ENCODE results near the gene ACOT6.
"Not testable (repeated sequence)": the region's sequence is repeated elsewhere in the genome, so short reads cannot be mapped to it uniquely, and the experiment has no call there.

The ACOT6 gene, protein sequence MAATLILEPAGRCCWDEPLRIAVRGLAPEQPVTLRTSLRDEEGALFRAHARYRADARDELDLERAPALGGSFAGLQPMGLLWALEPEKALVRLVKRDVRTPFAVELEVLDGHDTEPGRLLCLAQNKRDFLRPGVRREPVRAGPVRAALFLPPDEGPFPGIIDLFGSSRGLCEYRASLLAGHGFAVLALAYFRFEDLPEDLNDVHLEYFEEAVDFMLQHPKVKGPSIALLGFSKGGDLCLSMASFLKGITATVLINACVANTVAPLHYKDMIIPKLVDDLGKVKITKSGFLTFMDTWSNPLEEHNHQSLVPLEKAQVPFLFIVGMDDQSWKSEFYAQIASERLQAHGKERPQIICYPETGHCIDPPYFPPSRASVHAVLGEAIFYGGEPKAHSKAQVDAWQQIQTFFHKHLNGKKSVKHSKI

DNA sequence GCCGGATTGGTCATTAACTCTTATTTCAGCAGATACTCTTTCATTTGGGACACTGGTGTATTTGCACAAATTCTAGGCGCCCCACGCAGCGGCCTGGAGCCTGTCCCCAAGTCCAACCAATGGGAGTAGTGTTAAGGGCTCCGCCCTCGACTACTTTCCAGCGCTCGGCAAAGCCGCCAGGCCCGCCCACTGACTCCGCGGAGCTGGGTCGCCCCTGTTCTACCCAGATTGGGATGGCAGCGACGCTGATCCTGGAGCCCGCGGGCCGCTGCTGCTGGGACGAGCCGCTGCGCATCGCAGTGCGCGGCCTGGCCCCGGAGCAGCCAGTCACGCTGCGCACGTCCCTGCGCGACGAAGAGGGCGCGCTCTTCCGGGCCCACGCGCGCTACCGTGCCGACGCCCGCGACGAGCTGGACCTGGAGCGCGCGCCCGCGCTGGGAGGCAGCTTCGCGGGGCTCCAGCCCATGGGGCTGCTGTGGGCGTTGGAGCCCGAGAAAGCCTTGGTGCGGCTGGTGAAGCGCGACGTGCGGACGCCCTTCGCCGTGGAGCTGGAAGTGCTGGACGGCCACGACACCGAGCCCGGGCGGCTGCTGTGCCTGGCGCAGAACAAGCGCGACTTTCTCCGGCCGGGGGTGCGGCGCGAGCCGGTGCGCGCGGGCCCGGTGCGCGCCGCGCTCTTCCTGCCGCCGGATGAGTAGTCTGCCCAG is at the start of gene ACOT6:
ACOT6 (plus strand) TSS at position 179 of the 707 bp plus-strand sequence; CDS start at position 234, 55 bp downstream.
- peak within 1 kb of the TSS; percentile 62 for H3K27ac ChIP-seq
- no peak for TF ChIP-seq ZFX (IDR thresholded peaks at IDR 0.05; ENCODE audit: borderline replicate concordance)

DNA sequence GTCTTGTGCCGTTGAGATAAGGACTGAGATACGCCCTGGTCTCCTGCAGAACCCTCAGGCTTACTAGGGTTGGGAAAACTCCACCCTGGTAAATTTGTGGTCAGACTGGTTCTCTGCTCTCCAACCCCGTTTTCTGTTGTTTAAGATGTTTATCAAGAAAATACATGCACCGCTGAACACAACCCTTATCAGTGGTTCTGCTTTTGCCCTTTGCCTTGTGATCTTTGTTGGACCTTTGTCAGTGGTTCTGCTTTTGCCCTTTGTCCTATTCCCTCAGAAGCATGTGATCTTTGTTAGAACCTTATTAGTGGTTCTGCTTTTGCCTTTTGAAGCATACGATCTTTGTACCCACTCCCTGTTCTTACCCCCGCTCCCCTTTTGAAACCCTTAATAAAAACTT is 49.6 kb upstream of the ACOT6 start:
- not testable (repeated sequence) for H3K27ac ChIP-seq

DNA sequence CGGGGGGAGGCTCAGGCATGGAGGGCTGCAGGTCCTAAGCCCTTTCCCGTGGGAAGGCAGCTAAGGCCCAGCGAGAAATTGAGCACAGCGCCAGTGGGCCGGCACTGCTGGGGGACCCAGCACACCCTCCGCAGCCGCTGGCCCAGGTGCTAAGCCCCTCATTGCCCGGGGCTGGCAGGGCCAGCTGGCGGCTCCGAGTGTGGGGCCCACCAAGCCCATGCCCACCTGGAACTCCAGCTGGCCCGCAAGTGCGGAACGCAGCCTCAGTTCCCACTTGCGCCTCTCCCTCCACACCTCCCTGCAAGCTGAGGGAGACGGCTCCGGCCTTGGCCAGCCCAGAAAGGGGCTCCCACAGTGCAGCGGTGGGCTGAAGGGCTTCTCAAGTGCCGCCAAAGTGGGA is 45.9 kb upstream of the ACOT6 start:
- not testable (repeated sequence) for H3K27ac ChIP-seq

DNA sequence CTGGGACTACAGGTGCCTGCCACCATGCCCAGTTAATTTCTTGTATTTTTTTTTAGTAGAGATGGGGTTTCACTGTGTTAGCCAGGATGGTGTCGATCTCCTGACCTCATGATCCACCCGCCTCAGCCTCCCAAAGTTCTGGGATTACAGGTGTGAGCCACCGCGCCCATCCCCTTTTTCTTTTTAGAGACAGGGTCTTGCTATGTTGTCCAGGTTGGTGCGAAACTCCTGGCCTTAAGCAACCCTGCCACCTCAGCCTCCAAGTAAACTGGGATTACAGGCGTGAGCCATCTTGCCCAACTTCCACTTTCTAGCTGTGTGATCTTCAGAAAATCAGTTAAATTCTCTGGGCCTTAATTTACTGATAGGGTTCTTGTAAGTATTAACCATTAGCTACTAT is 45.4 kb upstream of the ACOT6 start:
- not testable (repeated sequence) for H3K27ac ChIP-seq

DNA sequence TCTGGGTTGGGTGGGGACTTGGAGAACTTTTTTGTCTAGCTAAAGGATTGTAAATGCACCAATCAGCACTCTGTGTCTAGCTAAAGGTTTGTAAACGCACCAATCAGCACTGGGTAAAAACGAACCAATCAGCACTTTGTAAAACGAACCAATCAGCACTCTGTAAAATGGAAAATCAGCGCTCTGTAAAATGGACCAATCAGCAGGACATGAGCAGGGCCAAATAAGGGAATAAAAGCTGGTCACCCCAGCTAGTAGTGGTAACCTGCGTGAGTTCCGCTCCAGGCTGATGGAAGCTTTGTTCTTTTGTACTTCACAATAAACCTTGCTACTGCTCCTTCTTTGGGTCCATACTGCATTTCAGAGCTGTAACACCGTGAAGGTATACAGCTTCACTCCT is 45.0 kb upstream of the ACOT6 start:
- no peak overlapping the region for H3K27ac ChIP-seq
- TF ChIP-seq, protein P1, sequence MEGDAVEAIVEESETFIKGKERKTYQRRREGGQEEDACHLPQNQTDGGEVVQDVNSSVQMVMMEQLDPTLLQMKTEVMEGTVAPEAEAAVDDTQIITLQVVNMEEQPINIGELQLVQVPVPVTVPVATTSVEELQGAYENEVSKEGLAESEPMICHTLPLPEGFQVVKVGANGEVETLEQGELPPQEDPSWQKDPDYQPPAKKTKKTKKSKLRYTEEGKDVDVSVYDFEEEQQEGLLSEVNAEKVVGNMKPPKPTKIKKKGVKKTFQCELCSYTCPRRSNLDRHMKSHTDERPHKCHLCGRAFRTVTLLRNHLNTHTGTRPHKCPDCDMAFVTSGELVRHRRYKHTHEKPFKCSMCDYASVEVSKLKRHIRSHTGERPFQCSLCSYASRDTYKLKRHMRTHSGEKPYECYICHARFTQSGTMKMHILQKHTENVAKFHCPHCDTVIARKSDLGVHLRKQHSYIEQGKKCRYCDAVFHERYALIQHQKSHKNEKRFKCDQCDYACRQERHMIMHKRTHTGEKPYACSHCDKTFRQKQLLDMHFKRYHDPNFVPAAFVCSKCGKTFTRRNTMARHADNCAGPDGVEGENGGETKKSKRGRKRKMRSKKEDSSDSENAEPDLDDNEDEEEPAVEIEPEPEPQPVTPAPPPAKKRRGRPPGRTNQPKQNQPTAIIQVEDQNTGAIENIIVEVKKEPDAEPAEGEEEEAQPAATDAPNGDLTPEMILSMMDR (IDR thresholded peaks at IDR 0.05): no peak
- no peak for TF ChIP-seq ZFX (IDR thresholded peaks at IDR 0.05; ENCODE audit: borderline replicate concordance)

DNA sequence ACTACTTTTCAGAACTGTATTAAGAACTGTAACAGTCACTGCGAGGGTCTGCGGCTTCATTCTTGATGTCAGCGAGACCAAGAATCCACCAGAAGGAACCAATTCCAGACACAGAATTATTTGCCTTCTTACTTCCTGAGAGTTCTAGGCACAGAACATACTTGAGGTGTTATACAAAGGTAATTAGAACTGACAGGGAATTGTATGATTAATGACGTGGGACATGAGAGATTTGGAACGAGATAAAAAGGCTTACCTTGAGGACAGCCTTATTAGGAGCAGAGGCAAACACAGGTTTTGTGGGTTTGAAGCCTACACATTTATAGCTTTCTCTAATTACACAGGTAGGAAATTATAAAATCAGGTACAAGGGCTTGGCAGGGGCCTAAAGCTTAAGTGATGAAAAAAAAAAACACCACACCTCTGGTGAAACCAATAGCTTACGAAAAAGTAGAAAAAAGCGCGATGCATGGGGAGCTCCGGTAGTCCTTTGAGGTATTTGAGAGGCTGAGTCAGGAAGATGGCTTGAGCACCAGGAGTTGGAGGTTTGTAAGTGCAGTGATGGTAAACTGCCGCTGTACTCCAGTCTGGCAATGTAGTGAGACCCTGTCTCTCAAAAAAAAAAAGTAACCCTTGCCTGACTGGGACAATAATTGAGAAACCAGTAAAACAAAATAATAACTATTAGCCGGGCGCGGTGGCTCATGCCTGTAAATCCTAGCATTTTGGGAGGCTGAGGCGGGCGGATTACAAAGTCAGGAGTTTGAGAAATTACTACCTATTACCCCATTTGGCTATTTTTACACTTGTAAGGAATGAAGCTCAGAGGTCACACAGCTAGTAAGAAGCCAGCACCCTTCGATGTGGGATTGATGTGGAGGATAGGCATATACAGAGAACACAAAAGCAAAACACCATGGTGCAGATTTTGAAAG is 44.1 kb upstream of the ACOT6 start:
- H3K27ac ChIP-seq: peak overlapping the region; percentile 84
- TF ChIP-seq, protein P1 (IDR thresholded peaks at IDR 0.05): no peak
- TF ChIP-seq ZFX (IDR thresholded peaks at IDR 0.05; ENCODE audit: borderline replicate concordance): no peak

DNA sequence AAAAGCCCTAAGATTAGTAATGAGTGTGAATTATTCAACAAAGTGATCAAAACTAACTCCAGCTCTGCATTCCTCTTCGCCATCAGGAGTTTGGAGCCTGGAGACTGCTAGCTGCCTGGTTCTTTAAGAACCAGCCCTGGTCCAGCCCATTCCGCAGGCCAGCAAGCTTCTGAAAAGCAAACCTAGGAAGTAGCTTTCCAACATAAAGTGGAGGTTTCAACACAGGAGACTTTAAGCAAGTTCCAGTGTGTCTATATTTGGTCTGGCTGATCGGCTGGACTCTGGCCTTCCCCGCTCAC is 43.5 kb upstream of the ACOT6 start:
- peak overlapping the region; percentile 84 for H3K27ac ChIP-seq

DNA sequence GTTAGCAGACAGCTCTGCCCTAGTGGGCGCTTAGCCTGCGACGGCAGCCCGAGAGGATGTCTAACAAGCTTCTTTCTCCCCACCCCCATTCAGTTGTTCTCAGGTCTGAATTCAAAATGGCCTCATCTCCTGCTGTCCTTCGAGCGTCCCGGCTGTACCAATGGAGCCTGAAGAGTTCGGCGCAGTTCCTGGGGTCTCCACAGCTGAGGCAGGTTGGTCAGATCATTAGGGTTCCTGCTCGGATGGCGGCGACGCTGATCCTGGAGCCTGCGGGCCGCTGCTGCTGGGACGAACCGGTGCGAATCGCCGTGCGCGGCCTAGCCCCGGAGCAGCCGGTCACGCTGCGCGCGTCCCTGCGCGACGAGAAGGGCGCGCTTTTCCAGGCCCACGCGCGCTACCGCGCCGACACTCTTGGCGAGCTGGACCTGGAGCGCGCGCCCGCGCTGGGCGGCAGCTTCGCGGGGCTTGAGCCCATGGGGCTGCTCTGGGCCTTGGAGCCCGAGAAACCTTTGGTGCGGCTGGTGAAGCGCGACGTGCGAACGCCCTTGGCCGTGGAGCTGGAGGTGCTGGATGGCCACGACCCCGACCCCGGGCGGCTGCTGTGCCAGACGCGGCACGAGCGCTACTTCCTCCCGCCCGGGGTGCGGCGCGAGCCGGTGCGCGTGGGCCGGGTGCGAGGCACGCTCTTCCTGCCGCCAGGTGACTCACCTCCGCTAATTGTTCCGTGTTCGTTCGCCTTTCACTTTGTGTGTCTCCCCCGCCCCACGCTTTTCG is 42.9 kb upstream of the ACOT6 start, which contains the start of gene ACOT2:
ACOT2 (plus strand) TSS at position 29 of the 774 bp plus-strand sequence; CDS start at position 57, 28 bp downstream.
- TF ChIP-seq, protein P1 (IDR thresholded peaks at IDR 0.05): peak; percentile 1; the same call in 1 of the 2 replicates
- peak within 1 kb of the TSS; percentile 84 for H3K27ac ChIP-seq

DNA sequence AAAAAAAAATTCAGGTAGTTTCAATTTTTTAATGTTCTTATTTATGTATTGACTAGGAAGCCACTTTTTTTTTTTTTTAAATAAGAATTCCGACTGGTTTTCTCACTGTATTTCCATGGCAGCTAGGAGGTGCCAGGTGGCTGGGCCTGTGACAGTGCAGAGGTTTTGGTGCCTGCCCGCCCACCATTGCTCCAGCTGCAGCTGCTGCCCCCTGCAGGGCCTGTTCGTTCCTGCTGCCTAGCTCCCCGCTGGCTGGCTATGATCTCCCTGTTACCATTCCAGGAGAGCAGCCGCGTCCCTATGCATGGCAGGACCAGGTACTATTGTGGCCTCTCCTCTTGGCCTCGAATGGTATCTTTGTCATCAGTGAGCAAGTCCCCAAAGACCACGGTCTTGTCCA is 41.4 kb upstream of the ACOT6 start:
- H3K27ac ChIP-seq: not testable (repeated sequence)
- TF ChIP-seq, protein P1 (IDR thresholded peaks at IDR 0.05): peak; percentile 81

DNA sequence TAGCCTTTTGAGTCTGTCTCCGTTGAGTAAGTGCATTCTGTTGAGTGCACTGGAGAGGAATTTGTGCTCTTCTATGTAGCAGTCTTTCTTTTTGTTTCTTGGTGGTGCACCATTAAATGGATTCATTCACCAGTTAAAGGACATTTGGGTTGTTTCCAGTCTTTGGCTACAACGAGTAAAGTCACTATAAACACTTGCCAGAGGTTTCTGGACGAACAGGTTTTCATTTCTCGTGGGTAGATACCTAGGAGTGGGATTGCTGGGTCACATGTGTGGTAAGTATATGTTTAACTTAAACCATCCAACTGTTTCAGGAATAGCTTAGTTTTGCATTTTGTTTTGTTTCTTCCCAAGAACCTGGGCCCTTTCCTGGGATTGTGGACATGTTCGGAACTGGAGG is 39.3 kb upstream of the ACOT6 start:
- H3K27ac ChIP-seq: not testable (repeated sequence)

DNA sequence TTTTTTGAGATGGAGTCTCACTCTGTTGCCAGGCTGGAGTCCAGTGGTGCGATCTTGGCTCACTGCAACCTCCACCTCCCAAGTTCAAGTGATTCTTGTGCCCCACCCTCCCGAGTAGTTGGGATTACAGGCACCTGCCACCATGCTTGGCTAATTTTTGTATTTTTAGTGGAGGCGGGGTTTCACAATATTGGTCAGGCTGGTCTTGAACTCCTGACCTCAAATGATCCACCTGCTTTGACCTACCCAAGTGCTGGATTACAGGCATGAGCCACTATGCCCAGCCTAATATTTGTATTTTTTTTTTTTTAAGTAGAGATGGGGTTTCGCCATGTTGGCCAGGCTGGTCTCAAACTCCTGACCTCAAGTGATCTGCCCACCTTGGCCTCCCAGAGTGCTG is 38.6 kb upstream of the ACOT6 start:
- H3K27ac ChIP-seq: not testable (repeated sequence)

DNA sequence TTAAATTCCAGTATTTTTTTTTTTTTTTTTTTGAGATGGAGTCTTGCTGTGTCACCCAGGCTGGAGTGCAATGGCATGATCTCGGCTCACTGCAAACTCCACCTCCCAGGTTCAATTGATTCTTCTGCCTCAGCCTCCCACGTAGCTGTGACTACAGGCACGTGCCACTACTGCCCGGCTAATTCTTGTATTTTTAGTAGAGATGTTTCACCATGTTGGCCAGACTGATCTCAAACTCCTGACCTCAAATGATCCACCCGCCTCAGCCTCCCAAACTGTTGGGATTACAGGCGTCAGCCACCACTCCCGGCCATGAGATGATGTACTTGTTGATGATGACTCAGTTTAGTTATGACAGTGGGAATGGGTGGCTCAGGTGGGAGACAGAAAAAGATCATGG is 38.1 kb upstream of the ACOT6 start:
- not testable (repeated sequence) for H3K27ac ChIP-seq

Measured in 22Rv1 (cell line).